ENCODE results near the gene RFTN1. TPM values are rescaled to one million over a fixed set of nuclear protein-coding genes. Genes with fewer than 3 reads are reported as not detected.

The RFTN1 gene
- total and polyA plus RNA-seq, 2 donors (not counting 1 experiment from before 2014, with no cell fraction given), result 32.4 to 156 TPM

DNA sequence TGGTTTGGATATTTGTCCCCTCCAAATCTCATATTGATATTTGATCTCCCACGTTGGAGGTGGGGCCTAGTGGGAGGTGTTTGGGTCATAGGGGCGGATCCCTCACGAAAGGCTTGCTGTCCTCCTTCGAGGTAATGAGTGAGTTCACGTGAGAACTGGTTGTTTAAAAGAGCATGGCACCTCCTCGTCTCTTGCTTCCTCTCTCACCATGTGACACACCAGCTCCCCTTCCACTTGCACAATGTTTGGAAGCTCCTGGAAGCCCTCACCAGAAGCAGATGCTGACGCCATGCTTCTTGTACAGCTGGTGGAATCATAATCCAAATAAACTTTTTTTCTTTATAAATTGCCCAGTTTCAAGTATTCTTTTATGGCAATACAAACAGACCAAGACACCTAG lies 38.6 kb downstream of the RFTN1 start:
- WGBS (ENCODE audit: insufficient coverage), result 63% methylated on average over 3 of the region's 7 CpGs
- Histone ChIP-seq H3K4me2 (replicated peaks; ENCODE audit: low read depth, low read length, poor library complexity, severe bottlenecking) (no peak overlapping the region), H2AFZ (ENCODE audit: insufficient read depth, low read depth, low read length, poor library complexity, severe bottlenecking) (no peak overlapping the region), H3K4me1 (ENCODE audit: control insufficient read depth in 2 of 2, insufficient read depth in 2 of 2, low read length in 2 of 2) (peaks cover 37 to 40% of the 10 kb centered on the region in 2 donors), H4K20me1 (ENCODE audit: control insufficient read depth, insufficient read depth, low read length, poor library complexity, severe bottlenecking) (peaks cover under 1% of the 10 kb centered on the region), H3K4me3 (ENCODE audit: control extremely low read depth in 1 of 5, extremely low read depth in 1 of 5, insufficient read depth in 1 of 5, low read depth in 2 of 5, low read length in 4 of 5) (no peak overlapping the region), H3K79me2 (ENCODE audit: control insufficient read depth, insufficient read depth, low read length) (peaks cover 100% of the 10 kb centered on the region), H3K9me3 (ENCODE audit: control extremely low read depth in 1 of 3, control insufficient read depth in 2 of 3, insufficient read depth in 1 of 3, low read length in 2 of 3) (peaks cover 0 to 6% (median 0%) of the 10 kb centered on the region in 3 donors), H3K27me3 (replicated peaks in 1 of 4; ENCODE audit: control extremely low read depth in 1 of 4, control insufficient read depth in 3 of 4, insufficient read depth in 4 of 4, low read length in 3 of 4) (no peaks in the 10 kb centered on the region), H3K9ac (ENCODE audit: low read length) (no peak overlapping the region), H3K27ac (ENCODE audit: low read length in 2 of 2) (no peak overlapping the region), H3K36me3 (replicated peaks in 1 of 2; ENCODE audit: control extremely low read depth in 1 of 2, control insufficient read depth in 1 of 2, extremely low read depth in 1 of 2, insufficient read depth in 2 of 2, low read length in 1 of 2) (peaks cover 0 to 42% of the 10 kb centered on the region in 2 experiments)
- H3K4me3 Mint-ChIP-seq, result no peak overlapping the region
- ChIA-PET CTCF (no interaction called here), POLR2A (no interaction called here)
- no peak for TF ChIP-seq EZH2 (IDR thresholded peaks at IDR 0.05; ENCODE audit: borderline replicate concordance, insufficient read depth, low read depth, low read length, poor library complexity, severe bottlenecking)
- TF ChIP-seq, protein P1, sequence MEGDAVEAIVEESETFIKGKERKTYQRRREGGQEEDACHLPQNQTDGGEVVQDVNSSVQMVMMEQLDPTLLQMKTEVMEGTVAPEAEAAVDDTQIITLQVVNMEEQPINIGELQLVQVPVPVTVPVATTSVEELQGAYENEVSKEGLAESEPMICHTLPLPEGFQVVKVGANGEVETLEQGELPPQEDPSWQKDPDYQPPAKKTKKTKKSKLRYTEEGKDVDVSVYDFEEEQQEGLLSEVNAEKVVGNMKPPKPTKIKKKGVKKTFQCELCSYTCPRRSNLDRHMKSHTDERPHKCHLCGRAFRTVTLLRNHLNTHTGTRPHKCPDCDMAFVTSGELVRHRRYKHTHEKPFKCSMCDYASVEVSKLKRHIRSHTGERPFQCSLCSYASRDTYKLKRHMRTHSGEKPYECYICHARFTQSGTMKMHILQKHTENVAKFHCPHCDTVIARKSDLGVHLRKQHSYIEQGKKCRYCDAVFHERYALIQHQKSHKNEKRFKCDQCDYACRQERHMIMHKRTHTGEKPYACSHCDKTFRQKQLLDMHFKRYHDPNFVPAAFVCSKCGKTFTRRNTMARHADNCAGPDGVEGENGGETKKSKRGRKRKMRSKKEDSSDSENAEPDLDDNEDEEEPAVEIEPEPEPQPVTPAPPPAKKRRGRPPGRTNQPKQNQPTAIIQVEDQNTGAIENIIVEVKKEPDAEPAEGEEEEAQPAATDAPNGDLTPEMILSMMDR (IDR thresholded peaks at IDR 0.05), result no peak
- no peaks in the 10 kb centered on the region for H3K9me3 Mint-ChIP-seq (ENCODE audit: insufficient read depth)
- H3K27me3 Mint-ChIP-seq, result no peaks in the 10 kb centered on the region
- H3K27ac Mint-ChIP-seq, result no peak overlapping the region
- H3K4me1 Mint-ChIP-seq, result peaks cover 60% of the 10 kb centered on the region
- no peak for DNase-seq
- no peak for ATAC-seq (ENCODE audit: low read depth)
- intact Hi-C loops (cut with micrococcal nuclease), result no loop called here

DNA sequence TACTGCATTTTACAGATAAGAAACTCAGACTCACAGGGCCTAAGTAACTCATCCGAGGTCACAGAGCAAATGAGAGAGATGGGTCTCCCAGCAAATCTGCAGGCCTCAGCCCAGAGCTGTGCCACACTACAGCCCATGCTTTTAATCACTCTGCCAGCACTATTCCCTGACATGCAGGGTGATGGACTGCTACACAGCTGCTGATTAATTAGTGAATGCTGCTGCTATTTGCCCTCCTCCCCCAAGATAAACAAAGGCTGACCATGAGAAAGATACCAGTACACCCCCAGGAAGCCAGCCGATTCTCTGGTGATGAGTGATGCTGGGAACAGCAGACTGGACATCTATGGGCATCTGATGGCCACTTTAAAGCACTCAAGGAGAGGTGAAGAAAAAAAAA lies 39.3 kb downstream of the RFTN1 start:
- no peak overlapping the region for H3K4me2 ChIP-seq (replicated peaks; ENCODE audit: low read depth, low read length, poor library complexity, severe bottlenecking)
- peaks cover 58% of the 10 kb centered on the region for H3K4me1 Mint-ChIP-seq
- POLR2A ChIA-PET, result no interaction called here
- peaks cover 0 to 6% (median 0%) of the 10 kb centered on the region in 3 donors for H3K9me3 ChIP-seq (ENCODE audit: control extremely low read depth in 1 of 3, control insufficient read depth in 2 of 3, insufficient read depth in 1 of 3, low read length in 2 of 3)
- H3K27me3 ChIP-seq (replicated peaks in 1 of 4; ENCODE audit: control extremely low read depth in 1 of 4, control insufficient read depth in 3 of 4, insufficient read depth in 4 of 4, low read length in 3 of 4), result no peaks in the 10 kb centered on the region
- H3K4me3 ChIP-seq (ENCODE audit: control extremely low read depth in 1 of 5, extremely low read depth in 1 of 5, insufficient read depth in 1 of 5, low read depth in 2 of 5, low read length in 4 of 5), result no peak overlapping the region
- DNase-seq, result no peak
- peaks cover 39 to 40% of the 10 kb centered on the region in 2 donors for H3K4me1 ChIP-seq (ENCODE audit: control insufficient read depth in 2 of 2, insufficient read depth in 2 of 2, low read length in 2 of 2)
- no peak overlapping the region for H3K27ac ChIP-seq (ENCODE audit: low read length in 2 of 2)
- H3K9ac ChIP-seq (ENCODE audit: low read length), result no peak overlapping the region
- no peak overlapping the region for H2AFZ ChIP-seq (ENCODE audit: insufficient read depth, low read depth, low read length, poor library complexity, severe bottlenecking)
- no peaks in the 10 kb centered on the region for H3K9me3 Mint-ChIP-seq (ENCODE audit: insufficient read depth)
- TF ChIP-seq, protein P1 (IDR thresholded peaks at IDR 0.05), result no peak
- TF ChIP-seq EZH2 (IDR thresholded peaks at IDR 0.05; ENCODE audit: borderline replicate concordance, insufficient read depth, low read depth, low read length, poor library complexity, severe bottlenecking), result no peak
- no peak for ATAC-seq (ENCODE audit: low read depth)
- peaks cover 7% of the 10 kb centered on the region for H4K20me1 ChIP-seq (ENCODE audit: control insufficient read depth, insufficient read depth, low read length, poor library complexity, severe bottlenecking)
- H3K27me3 Mint-ChIP-seq, result no peaks in the 10 kb centered on the region
- intact Hi-C loops (cut with micrococcal nuclease), result no loop called here
- WGBS (ENCODE audit: insufficient coverage), result 100% methylated on average over 1 of the region's 2 CpGs
- peaks cover 100% of the 10 kb centered on the region for H3K79me2 ChIP-seq (ENCODE audit: control insufficient read depth, insufficient read depth, low read length)
- CTCF ChIA-PET, result no interaction called here
- H3K27ac Mint-ChIP-seq, result no peak overlapping the region
- peaks cover 0 to 41% of the 10 kb centered on the region in 2 experiments for H3K36me3 ChIP-seq (replicated peaks in 1 of 2; ENCODE audit: control extremely low read depth in 1 of 2, control insufficient read depth in 1 of 2, extremely low read depth in 1 of 2, insufficient read depth in 2 of 2, low read length in 1 of 2)
- H3K4me3 Mint-ChIP-seq, result no peak overlapping the region
